COR-L47 (cell line): Measurements from ENCODE around the gene COL6A5.
"Not testable (repeated sequence)": the region's sequence is repeated elsewhere in the genome, so short reads cannot be mapped to it uniquely, and the experiment has no call there.

Source experiments
- DNase-seq: peaks from one replicate; lab custom pipeline; 2025; lab: John Stamatoyannopoulos, UW

COL6A5 gene

GRCh38 chr3:130384476-130385025 lies 39.1 kb downstream of the COL6A5 start:
- DNase-seq: no peak

DNA sequence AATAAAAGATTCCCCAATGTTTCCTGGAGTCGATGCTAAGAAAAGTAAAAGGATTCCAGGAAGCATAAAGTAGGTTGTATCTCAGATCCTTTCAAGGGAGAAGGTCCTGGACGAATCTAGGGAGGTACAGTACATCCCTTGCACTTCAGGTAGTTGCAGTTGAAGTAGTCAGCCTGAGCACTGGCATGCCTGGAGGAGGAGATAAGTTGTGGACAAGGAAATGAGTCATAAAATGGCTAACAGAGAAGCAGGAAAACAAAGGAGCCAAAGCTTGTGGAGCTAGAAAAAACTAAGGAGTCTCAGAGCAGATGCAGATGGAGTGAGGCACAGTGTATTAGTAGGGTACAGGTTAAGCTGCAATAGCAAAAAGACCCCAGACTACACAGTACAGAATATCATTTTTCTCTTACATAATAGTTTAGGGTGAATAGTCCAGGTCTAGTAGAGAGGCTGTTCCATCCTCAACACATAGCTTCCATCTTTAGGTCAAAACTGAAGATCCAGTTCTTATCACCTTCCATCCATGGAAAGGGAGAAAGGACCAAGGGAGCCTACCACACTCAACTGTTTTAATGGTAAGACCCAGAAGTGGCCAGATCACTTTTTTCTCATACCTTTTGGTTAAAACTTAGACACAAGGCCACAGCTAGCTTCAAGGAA lies 41.3 kb downstream of the COL6A5 start:
- no peak for DNase-seq

- DNase-seq: no peak
These were observed 44.4 kb downstream of the COL6A5 start for GRCh38 chr3:130389743-130390478.

DNA sequence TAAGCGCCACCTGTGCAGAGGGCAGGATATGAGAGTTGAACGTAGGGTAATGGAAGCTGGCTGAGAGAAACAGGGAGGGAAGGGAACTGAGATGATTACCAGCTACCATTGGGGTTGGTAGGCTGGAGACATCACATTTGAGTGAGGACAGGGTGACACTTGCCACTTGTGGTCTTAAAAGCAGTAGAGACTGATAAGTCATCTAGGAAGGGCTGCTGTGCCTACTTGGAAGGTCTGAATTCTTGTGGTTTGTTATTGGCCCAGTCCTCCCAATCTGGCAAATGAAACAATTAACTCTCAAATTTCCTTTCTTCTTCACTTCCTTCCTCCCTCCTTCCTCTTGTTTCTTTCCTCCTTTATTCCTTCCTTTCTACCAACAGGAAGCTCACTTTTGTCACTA lies 46.8 kb downstream of the COL6A5 start:
- no peak for DNase-seq

DNA sequence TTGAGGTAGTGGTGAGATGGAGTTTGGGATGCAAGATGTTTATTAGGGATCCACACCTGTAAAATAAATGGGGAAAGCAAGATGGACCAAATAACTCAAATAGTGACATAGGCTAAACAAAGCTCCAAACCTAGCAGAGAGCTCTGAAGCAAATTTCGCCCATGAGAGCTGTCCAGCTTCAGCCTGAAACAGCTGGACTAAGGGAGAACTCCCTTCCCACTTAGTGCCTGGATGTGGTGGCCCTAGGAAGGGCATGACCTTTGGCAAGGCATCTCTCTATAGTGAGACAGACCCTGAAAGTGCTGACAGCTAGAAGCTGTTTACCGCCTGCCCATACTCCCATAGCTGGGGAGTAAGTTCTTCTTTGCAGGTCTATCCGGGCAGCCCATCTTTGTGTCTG lies 48.1 kb downstream of the COL6A5 start:
- DNase-seq: no peak

DNA sequence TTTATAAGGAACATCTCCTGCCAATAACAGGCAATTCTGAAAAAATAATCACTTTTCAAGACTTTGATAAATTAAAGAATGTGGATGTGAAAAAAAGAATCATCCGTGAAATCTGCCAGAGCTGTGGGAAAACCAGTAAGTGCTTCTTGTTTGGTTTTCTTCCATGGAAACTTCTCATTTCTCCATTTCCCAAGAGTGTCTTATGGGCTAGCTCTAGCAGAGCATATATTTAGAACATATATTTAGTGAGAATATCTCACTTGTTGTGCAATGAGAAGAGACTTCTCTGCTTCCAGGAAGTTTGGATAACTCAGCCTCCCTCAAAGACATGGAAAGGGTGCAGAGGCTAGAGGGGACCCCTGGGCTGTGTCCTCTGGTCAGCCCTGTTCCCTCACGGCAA lies 49.9 kb downstream of the COL6A5 start:
- DNase-seq: no peak

DNA sequence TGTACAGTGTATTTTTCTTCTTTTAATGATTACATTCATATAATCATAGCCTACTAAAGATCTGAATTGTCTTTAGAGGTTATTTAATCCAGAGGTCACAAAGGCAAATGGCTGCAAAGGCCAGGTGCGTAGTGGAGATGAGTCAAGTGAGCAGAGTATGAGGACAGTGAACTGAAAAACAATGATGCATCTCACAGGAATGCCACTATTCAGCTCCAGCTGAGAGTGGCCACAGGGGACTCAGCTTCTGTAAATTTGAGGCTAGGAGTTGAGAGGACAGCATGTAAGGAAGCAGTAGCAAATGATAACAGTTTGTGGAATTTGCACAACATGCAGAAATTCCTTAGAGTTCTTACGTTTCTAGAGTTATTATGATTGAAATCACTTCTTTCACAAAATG lies 50.4 kb downstream of the COL6A5 start:
- DNase-seq: no peak

- DNase-seq: no peak
These were observed 58.9 kb downstream of the COL6A5 start for GRCh38 chr3:130404401-130404800.

DNA sequence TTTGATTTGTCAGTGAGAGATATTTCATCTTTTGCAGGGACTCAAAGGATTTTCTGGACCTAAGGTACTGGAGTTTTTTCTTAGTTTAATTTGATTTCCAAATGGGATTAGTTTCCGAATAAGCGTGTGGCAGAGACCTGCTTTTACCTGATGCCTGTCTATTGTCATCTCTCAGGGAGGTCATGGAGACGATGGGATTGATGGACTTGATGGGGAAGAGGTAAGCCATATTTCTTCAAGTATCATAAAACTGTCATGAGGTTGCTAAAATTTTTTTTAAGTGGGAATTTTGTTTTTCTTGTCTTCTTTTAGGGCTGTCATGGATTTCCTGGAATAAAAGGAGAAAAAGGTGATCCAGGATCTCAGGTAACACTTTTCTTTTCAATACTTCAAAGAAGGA lies 60.5 kb downstream of the COL6A5 start:
- no peak for DNase-seq

DNA sequence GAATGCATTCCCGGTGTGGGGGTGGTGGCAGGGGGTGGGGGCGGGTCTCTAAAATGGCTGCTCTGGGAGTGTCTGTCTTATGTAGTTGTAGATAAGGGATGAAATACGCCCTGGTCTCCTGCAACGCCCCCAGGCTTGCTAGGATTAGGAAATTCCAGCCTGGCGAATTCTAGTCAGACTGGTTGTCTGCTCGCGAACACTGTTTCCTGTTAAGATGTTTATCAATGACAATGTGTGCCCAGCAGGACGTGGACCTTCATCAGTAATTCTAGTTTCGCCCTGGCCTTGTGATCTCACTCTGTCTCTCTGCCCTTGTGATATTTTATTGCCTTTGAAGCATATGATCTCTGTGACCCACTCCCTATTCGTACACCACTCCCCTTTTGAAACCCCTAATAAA lies 62.8 kb downstream of the COL6A5 start:
- not testable (repeated sequence) for DNase-seq

DNA sequence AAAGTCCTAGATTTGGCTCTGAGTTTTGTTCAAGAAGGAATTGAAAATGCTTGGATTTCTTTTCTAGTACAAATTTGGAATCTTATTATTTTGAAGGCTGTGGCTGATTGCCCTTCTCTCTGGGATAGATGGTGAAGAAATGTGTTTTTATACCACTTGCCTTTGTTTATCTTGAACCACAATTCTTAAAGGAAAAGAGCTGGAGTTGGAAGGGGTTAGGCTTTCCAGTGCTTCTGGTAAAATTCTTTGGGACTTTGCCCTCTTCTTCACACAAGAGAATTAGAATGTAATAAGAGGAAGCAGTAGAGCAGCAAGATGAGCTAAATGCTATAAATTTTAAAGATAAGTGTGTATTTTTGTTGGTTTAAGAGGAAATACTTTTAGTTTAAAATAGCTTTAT lies 65.8 kb downstream of the COL6A5 start:
- DNase-seq: no peak

- DNase-seq: no peak
These were observed 67.6 kb downstream of the COL6A5 start for GRCh38 chr3:130412991-130413560.

- no peak for DNase-seq
These were observed 69.0 kb downstream of the COL6A5 start for GRCh38 chr3:130414457-130414856.

DNA sequence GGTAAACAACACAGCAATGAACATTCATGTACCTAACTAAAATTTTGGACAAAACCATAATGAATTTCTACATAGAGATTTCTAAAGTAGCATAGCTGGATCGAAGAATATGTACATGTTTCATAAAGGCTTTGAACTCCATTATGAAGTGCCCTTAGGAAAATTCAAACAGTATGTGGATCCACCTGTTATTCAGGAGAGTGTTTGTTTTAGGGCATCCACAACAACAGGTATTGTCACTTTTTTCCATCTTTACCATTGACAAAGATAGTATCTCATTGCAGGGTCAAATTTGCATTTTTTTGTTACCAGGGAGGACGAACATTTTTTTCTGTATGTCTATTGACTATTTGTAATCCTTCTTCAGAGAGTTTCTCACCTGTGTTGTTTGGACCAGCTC lies 75.0 kb downstream of the COL6A5 start:
- DNase-seq: no peak

- DNase-seq: no peak
These were observed 77.6 kb downstream of the COL6A5 start for GRCh38 chr3:130423064-130423463.

GRCh38 chr3:130424837-130425236 lies 79.4 kb downstream of the COL6A5 start:
- DNase-seq: no peak

DNA sequence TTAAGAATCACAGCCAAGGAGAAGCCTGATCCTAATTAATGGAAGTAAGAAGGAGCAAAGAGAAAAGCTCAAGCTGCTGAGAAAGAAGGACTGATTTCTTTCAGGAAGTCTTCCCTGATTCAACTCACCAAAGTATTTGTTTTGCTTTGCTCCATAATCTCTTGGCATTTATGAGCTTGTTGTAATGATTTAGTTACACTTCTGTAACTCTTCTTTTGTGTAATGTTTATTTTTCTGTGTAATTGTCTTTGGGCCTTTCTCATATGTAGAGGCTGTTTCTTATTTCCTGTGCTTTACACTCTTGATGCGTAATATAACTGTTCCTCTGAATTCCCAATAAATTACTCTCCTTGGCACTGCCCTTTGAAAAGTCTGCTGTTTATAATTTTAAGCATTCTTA lies 80.0 kb downstream of the COL6A5 start:
- DNase-seq: no peak

- DNase-seq: no peak
These were observed 80.7 kb downstream of the COL6A5 start for GRCh38 chr3:130426206-130426605.

GRCh38 chr3:130428871-130429712 lies 83.6 kb downstream of the COL6A5 start:
- DNase-seq: no peak

DNA sequence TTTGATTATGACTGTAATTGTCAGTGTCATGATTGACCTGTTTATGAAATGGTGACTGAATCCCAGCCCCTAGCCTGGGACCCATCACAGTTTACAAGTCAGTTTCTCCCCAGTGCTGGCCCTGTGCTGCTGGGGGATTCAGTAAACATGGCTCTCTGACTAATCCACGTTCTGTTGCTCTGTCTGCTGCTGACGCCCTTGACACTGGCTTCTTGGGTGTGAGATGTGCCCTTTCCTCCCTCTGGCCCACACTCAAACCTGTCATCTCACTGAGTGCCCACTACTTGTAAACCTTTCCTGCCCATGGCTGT lies 84.2 kb downstream of the COL6A5 start:
- DNase-seq: no peak

- no peak for DNase-seq
These were observed 84.8 kb downstream of the COL6A5 start for GRCh38 chr3:130430266-130430665.

DNA sequence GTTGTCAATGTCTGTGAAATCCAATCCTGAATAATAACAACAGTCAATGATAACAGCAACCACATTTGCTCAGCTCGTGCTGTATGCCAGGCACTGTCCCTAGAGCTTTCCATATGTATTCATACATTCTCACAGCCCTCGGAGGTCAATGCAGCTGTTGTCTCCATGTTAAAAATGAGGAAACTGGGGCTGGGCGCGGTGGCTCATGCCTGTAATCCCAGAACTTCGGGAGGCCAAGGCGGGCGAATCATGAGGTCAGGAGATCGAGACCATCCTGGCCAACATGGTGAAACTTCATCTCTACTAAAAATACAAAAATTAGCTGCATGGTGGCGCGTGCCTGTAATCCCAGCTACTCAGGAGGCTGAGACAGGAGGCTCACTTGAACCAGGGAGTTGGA lies 86.6 kb downstream of the COL6A5 start:
- not testable (repeated sequence) for DNase-seq
